Right renal pelvis (tissue), 4 donors: Measurements from ENCODE around the gene BRF1. TPM values are rescaled to one million over a fixed set of nuclear protein-coding genes. Genes with fewer than 3 reads are reported as not detected.

Experiments used
- DNase-seq, 4 donors: peaks; one replicate each; pipeline ENCODE4 v3.0.0-alpha.2; 2013; ENCODE audit warnings: low read depth in 4 of 4, low spot score in 3 of 4, missing footprints in 1 of 4
- polyA plus RNA-seq, 4 donors: library from polyadenylated mRNA; unstranded; fragments of 120-200 nt; gene quantifications; one replicate each; pipeline ENCODE4 v1.2.1, GENCODE V29; 2013; ENCODE audit not compliant: insufficient read length in 4 of 4

The BRF1 gene
- polyA plus RNA-seq, 4 donors: 27.1 to 34.1 (median 28.7) TPM

DNA sequence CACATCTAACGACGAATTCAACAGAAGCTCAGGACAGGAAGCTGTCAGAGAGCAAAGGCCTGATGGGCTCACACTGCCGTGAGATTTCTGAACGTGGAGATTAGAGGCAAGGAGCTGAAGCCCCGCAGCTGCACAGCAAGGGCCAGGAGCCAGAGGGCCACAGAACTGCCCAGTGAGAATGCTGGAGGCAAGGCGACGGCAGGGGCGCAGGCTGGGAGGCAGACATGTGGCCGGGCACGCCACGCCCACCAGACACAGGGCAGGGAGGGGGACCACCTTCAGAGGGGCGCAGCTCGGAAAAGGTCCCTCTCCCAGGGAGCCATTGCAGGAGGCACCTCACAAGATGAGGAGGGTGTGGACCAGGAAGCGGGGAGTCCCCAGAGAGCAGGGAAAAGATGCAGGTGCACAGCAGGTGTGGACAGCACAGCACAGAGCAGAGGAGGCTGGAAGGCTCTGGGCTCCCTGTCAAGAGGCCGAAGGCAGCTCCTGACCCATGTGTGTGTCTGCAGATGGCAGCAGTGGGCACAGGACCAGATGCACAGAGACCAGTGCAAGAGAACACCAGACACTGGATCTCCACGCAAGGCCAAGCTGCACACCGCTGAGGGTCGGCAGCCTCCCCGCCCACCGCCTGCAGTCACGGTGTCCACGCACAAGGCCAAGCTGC, 29.4 kb downstream of the BRF1 start:
- DNase-seq: no peak

DNA sequence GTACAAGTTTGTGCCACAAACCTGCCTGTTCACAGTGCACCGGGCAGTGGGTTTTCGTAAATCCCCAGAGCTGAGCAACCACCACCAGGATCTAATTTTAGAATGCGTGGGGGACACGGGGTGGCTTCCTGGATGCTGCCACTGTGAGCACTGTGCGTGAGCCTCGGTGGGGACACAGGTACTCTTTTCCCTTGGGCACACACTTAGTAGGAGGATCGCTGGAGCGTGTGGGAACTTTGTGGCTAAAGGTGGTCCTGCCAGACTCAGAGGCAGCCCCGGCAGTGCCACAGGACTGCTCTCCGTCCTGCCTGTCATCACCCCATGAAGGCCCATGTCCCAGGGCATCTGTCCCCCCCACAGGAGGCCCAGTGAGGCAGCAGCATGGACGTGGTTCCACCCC, 31.4 kb downstream of the BRF1 start:
- DNase-seq: no peak

DNA sequence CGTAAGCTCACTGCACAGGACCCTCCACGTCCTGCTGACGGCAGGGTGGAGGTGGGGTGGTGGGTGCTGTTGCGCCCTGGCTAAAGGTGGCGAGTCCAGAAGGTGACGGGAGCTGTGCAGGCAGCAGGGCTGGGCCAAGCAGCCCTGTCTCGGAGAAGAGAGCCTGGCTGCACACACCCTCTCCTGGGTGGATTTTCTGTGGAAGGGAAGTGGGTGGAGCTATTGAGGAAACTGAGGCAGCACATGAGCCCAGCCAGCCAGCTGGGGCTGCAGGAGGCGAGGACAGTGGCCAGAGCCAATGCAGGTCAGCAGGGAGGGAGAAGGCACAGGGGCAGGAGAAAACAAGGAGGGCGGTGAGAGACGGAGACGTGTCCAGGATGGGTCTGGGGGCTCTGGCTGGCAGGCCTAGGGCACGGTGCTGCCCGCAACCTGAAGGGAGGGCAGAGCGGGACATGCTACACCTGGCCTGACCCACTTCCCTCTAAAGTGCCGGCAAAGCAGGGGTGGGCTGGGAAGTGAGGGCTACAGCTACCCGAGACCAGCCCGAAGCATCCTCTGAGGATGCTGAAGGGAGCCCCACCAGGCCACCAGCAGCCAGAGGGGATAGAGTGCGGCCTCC, 32.0 kb downstream of the BRF1 start:
- no peak for DNase-seq

DNA sequence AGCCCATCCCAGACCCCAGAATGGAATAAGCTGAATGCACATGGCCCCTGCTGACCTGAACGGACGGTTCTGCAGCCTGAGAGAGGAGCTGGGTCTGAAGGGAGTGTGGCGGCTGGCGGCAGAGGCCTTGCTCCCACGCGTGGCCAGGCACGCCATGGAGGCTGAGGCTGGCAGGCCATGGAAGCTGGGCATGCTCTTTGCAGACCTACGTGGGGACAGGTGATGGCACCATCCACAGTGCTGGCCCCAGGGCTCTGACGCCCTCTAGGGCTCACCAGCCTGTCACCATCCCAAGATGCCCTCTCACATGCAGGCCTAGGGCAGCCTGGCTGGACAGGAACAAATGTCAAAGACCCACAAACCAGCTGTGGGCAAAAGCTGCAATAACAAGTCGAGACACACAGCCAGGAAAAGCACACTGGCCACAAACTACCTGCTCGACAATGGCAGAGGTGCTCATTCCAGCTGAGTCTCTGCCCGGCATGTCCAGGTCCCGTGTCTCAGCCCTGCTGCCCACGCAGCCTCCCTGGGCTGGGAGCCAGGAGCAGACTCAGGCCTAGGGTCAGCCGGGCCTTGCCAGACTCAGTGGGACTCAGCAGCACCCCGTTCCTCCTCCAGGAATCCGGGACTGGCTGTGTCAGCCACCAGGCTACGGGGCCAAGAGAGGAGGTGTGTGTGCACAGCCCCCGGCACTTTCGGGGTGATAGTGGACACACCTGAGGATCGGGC, 32.8 kb downstream of the BRF1 start:
- no peak for DNase-seq

DNA sequence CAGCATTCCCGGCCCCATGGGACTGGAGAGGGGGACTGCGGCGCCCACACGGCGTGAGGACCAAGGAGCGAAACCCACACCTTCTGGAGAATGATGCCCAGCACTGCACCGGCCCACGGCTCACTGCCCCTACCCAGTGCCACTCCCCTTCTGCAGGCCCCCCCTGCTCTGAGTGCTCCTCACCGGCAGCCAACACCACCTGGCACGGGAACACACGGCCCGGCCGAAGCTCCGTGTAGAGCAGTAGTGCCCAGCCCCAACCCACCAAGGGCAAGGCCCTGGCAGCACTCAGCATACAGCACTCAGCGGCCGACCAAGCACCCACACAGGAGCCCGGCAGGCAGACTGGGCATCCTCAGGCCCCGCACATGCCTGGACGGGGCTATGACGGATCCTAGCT, 39.0 kb downstream of the BRF1 start:
- DNase-seq: no peak

DNA sequence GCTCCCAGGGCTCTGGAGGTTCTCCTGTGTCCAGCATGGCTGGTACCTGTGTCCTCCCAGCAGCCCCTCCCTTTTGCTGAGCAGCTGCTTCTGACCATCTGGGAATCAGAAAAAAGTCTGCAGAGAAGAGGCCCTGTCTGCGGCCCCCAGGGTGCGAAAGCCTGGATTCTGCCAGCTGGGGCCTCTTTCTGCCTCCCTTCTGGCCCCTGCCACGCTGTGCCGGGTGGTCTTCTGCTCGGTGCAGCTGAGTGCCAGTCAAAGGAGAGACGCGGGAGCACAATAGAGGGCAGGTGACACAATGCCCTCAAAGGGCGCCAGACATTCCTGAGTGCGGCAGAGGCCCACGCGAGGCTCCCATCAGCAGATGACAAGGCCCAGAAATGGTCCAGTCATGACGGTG, 39.8 kb downstream of the BRF1 start:
- no peak for DNase-seq

DNA sequence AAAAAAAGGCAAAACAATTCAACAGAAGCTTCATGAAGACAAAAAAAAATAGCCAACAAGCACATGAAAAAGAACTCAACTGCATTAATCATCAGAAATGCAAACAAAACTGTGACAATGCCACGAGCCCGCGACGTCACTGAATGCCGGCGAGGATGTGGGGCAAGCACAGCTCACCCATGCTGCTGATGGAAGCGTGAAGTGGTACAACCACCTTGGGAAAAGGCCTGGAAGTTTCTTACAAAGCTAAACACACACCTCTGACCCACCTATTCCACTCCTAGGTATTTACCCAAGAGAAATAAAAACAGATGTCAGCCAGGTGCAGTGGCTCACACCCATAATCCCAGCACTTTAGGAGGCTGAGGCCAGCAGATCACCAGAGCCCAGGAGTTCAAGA, 42.0 kb downstream of the BRF1 start:
- DNase-seq: no peak

DNA sequence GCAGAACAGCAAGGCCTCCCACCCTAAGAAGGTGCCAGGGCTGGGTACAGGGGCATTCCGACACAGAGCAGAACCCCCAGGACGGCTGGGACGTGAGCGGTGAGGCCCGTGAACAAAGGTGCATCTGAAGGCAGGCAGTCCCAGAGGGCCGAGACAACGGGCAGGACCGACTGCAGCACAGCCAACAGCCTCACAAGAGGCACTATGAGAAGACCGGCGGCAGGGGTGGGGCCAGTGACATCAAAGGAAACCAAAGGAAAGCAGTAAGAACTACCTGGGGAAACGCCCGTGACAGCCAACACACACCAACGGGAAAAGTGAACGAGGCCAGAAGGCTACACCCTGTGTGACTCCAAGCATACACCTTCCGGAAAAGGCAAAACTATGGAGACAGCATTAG, 43.3 kb downstream of the BRF1 start:
- DNase-seq: no peak

DNA sequence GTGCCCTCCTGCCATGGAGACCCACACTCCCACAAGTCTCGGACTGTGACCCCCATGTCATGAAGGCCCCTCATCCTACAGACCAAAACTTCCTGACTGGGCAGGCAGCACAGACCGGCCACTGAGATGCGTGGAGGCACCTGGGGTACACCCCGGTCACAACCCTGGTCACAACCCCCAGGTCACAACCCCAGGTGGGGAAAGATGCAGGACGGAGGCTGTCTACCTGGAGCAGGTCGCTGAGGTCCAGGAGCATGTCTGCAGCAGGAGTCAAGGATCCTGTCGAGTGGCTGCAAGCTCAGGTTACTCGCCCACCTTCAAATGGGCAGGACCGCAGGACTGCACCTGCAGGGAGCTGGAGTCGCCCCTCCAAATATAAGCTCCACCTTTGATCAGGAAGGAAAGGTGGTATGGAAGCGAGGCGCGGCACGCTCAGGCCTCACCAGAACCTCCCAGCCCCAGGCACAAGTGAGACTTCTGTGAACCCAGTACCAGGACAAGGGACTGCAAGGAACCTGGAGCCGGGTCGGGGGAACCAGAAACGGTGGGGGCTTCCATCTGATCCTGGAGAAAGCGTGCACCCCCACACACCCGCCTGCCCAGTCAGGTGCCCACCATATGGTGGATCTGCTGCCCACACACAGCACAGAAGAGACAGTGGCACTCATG, 44.4 kb downstream of the BRF1 start:
- DNase-seq: no peak

DNA sequence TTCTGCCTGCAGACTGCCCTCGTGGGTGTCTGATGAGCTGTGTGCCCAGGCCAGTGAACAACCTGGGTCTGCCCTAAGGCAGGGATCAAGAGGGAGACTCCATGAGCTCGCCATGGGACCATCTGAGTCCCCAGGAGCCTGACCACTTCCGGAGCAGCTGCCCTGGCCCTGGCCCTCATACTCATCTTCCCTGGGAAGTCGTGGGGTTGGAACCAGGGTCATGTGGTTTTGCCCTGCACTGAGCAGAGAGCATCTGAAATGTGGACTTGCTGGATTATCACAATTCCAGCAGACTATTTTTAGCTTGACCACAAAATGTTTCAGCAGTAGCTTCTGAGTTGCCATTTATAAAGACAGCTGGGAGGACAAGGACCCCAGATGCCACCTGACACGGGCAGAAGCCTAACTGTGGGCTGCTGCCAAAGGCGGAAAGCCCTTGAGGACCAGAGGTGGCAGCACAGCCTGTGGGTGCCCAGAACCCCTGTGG, 45.7 kb downstream of the BRF1 start:
- no peak for DNase-seq

DNA sequence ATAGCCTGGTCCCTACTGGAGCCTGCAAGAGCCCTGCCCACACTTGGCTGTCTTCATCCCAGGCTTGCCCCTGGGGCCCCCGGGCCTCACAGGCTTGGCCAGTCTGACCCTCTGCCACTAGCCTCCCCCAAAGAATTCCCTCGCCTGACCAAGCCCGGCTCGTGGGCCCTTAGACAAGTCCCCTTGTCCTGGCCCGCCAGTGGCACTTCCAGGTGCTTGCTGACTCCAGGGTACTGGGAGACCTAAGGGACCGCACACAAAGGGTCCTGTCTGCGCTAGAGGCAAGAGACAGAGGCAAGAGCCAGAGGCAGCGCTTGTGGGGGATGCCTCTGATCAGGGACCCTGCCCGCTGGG, 47.5 kb downstream of the BRF1 start:
- no peak for DNase-seq

DNA sequence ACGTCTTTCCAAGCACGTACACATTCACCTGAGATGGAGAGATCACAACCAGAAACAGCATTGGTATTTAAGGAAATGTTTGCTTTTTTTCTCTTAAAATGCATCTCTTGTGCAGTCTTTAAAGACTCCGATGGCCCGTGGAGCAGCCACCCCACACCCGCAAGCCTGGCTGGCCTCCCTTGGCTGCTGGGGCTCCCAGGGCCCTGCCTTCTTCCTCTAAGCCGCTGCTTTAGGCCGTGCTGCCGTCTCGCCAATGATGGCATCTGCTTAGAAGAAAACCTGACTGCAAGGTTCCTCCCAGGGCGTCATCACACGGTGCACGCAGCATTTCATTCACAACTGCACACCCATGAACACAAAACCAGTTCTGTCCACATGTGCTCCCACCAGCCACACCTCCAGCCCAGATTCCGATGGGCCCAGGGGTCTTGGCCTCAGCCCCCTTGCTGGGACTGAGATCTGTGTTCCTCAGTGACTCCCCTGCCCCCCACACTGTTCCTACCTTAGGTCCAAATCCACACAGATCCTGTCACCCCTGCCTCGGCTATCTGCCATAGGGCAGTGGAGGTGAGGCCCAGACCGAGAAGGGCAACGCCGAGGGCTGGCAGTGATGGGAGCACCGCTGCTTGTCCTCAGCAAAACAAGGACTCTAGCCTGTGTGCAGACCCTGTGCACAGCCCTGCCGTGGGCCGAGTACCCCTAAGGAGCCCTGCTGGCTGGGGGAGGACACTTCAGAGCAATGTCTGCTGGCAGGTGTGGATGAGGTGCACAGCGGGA, 48.1 kb downstream of the BRF1 start:
- DNase-seq: no peak

DNA sequence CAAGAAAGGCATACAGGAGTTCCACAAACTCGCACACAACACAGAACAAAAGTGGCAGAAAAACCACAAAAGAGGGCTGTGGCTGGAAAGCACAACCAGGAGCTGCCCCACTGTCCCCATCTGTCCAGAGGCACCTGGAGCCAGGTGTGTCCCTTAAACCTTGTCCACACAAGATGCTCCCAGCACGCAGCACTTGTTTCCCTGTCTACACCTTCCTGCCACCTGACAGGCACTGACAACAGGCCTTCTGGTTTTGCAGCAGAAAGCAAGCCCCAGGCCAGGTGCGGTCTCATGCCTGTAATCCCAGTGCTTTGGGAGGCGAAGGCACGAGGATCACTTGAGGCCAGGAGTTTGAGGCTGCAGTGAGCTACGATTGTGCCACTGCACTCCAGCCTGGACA, 48.9 kb downstream of the BRF1 start:
- no peak for DNase-seq

DNA sequence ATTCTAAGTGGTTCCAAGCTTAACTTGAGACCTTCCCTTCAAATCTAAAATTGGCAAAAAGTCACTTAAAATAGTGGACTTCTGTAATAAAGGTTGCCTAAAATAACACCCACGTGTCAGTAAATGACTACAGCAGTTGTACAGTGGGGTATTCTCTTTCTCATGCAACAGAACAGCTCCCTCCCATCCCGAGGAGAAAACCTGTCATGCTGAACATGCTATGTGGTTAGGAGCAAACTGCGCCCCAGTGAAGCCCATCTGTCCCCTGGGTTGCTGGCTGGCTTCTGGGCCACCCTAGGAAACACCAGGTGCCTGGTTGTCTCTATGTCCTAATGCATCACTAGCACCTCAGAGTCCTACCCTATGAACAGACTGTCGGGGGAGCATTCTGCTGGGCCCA, 49.8 kb downstream of the BRF1 start:
- no peak for DNase-seq

DNA sequence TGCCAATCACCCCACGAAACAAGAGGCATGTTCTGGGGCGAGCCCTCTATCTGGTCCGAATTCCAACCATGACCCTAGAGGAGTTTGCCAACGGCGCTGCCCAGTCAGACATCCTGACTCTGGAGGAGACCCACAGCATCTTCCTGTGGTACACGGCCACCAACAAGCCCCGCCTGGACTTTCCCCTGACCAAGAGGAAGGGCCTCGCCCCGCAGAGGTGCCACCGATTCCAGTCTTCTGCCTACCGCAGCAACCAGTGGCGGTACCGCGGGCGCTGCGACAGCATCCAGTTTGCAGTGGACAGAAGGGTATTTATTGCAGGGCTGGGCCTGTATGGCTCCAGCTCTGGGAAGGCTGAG, 50.8 kb downstream of the BRF1 start:
- DNase-seq: no peak

DNA sequence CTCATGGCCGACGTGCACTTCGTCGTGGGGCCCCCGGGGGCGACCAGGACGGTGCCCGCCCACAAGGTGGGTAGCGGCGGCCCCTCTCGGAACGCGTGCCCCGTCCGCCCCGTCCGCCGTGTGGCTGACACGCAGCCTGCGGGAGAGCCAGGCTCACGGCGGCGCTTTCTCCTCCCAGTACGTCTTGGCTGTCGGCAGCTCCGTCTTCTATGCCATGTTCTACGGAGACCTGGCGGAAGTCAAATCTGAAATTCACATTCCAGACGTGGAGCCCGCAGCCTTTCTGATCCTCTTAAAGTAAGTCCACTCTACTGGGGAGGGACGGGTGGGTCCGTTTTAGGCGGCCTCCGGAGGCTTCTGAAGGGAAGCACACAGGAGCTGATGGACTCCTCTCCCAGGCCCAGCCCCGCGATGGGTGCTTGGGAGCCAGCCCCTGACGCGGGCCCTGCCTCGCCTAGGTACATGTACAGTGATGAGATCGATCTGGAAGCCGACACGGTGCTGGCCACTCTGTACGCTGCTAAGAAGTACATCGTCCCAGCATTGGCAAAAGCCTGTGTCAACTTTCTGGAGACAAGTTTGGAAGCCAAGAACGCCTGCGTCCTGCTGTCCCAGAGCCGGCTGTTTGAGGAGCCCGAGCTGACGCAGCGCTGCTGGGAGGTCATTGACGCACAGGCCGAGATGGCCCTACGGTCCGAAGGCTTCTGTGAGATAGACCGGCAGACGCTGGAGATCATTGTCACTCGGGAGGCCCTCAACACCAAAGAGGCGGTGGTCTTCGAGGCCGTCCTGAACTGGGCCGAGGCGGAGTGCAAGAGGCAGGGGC, 51.4 kb downstream of the BRF1 start:
- DNase-seq: no peak

DNA sequence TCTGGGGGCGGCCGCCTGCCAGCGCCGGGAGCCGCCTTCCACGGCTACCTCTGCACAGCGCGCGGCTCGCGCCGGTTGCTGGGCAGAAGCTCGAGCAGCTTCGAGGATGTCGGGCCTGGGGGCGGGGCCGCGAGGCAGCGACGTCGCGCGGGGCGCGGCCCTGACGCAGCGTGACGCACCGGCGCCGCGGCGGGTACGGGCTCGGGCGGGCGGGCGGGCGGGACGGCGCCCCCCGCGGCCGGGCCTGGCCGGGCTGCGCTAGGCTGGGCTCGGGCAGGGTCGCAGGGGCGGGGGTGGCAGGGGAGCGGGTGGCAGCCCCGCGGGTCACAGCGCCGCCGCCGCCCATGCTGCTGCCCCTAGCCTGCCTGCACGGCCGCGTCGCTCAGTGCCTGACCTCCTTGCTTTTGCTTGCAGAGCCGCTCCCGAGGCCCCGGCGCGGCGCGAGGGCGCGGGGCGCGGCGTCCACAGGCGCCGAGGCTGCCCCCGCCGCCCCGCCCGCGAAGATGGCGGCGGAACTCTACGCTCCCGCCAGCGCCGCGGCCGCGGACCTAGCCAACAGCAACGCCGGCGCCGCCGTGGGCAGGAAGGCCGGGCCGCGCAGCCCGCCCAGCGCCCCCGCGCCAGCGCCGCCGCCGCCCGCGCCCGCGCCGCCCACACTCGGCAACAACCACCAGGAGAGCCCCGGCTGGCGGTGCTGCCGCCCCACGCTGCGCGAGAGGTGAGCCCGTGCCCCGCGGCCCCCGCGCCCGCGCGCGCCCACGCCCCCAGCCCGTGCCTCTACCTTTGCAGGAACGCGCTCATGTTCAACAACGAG, 52.2 kb downstream of the BRF1 start, which contains the start of gene BTBD6:
Gene BTBD6 (plus strand): TSS at position 166 of the 814 bp plus-strand sequence. CDS start 179 bp downstream, at position 345.
- peak; percentile 67 to 77 (median 72) for DNase-seq

DNA sequence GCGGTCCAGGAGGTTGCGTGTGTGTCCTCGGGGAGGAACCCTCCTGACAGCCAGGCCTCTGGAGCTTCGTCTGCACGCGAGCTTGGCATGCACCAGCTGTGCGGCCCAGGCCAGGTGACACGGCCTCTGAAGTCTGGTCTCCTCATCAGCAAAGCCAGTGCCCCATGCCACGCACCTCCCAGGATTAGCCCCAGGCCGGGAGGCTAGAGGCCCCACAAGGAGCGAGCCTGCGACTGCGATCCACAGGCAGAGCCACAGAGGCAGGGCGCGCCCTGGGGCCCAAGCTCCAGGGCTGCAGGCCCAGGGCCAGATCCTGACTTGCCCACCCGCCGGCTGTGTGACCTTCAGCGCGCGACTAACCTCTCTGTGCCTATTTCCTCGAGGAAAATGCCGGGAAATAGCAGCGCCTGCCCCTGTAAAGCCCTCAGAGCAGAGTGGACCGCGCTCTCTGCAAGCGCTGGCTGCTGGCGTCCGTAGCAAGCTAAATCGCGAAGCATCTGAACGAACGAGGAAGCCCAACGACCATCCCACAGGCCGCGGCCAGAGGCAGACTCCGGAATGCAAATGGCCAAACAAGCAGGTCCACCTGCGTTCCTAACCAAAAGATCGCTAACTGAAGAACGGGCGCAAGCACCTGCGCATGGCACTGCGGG, 53.0 kb downstream of the BRF1 start:
- DNase-seq: no peak
